ENCODE results near the gene LYZL6.

DNA sequence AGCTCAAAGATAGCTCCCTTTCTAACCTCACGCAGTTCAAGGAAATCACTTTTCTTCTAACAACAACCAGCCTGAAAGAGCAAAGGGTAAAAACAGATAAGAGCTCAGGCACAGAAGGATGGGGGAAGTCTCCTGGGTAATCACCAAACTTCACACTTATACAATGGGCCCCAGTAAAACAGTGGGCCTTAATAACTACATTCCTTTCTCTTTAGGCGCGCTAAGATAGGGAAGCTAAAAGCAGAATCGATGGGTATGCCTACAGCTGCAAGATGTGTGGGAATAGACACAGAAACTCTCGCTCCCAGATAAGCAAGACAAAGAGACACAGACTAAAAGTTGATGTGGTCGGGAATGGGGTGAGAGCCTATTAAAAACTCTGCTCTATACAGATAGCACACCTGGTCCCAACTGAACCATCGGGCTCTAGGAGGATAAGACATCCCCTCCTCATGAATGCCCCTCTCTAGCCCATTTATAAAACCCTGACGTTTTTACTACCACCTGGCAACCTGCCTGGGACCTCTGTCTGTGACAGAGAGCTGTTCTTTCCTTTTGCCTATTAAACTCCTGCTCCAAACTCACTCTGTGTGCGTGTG, 826 bp downstream of the LYZL6 start:
- no peak for TF ChIP-seq POLR2AphosphoS5 (IDR thresholded peaks at IDR 0.05; ENCODE audit: low read depth, low read length)
- TF ChIP-seq, protein P1, sequence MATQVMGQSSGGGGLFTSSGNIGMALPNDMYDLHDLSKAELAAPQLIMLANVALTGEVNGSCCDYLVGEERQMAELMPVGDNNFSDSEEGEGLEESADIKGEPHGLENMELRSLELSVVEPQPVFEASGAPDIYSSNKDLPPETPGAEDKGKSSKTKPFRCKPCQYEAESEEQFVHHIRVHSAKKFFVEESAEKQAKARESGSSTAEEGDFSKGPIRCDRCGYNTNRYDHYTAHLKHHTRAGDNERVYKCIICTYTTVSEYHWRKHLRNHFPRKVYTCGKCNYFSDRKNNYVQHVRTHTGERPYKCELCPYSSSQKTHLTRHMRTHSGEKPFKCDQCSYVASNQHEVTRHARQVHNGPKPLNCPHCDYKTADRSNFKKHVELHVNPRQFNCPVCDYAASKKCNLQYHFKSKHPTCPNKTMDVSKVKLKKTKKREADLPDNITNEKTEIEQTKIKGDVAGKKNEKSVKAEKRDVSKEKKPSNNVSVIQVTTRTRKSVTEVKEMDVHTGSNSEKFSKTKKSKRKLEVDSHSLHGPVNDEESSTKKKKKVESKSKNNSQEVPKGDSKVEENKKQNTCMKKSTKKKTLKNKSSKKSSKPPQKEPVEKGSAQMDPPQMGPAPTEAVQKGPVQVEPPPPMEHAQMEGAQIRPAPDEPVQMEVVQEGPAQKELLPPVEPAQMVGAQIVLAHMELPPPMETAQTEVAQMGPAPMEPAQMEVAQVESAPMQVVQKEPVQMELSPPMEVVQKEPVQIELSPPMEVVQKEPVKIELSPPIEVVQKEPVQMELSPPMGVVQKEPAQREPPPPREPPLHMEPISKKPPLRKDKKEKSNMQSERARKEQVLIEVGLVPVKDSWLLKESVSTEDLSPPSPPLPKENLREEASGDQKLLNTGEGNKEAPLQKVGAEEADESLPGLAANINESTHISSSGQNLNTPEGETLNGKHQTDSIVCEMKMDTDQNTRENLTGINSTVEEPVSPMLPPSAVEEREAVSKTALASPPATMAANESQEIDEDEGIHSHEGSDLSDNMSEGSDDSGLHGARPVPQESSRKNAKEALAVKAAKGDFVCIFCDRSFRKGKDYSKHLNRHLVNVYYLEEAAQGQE (IDR thresholded peaks at IDR 0.05; ENCODE audit: insufficient read depth in 1 of 2, low read depth in 2 of 2, low read length in 2 of 2) = no peak
- no peak for TF ChIP-seq TAF1 (IDR thresholded peaks at IDR 0.05; ENCODE audit: borderline replicate concordance, insufficient read depth, low read length)
- no peak for TF ChIP-seq SIN3A (IDR thresholded peaks at IDR 0.05; ENCODE audit: borderline replicate concordance, insufficient read depth, low read length)

Measured in PFSK-1 (cell line).